GM12878 (cell line): ENCODE measurements around the gene PHF2. TPM values are rescaled to one million over a fixed set of nuclear protein-coding genes. Genes with fewer than 3 reads are reported as not detected.

Experiments
- ATAC-seq: fragments of 200-7000 bp; cut with Tn5 transposase; 3 replicates; pipeline ENCODE4 v1.9.1; 2020; ENCODE audit warnings: mild to moderate bottlenecking, moderate library complexity
- BruUV-seq: library from RNA; stranded (reverse); fragments of 400-500 nt; replicated peaks from 2 replicates; lab custom pipeline; 2021; lab: Mats Ljungman, UMichigan
- CTCF ChIA-PET: fragments of 300-600 bp; sonication (Branson Sonifier 250); formaldehyde crosslinking; extraction: SDS; loops from one replicate; lab custom pipeline; 2021; ENCODE audit warnings: inconsistent platforms; lab: Yijun Ruan, JAX
- POLR2A ChIA-PET: fragments of 350-600 bp; formaldehyde crosslinking; extraction: SDS; loops from one replicate; lab custom pipeline; 2021; ENCODE audit warnings: inconsistent platforms; lab: Charles Lee
- RAD21 ChIA-PET: fragments of 300-600 bp; sonication (Branson Sonifier 250); formaldehyde crosslinking; loops from one replicate; lab custom pipeline; 2023; ENCODE audit warnings: antibody characterized with exemption; ENCODE audit not compliant: unreplicated experiment; lab: Charles Lee
- SMC1A ChIA-PET: fragments of 300-600 bp; sonication (Branson Sonifier 250); formaldehyde crosslinking; loops from one replicate; lab custom pipeline; 2023; ENCODE audit not compliant: unreplicated experiment, uncharacterized antibody; lab: Charles Lee
- DNase-seq: peaks from one replicate; pipeline ENCODE4 v3.0.0-alpha.2; 2011; ENCODE audit warnings: low read depth, low spot score
- FAIRE-seq: peaks from 3 replicates; lab custom pipeline; 2011; peaks lifted over from hg19 to GRCh38; lab: Jason Lieb, UNC
- H2AFZ ChIP-seq: 2 replicates; pipeline ENCODE4 v1.6.0; 2011; ENCODE audit warnings: low read depth, low read length, control low read depth; ENCODE audit not compliant: control insufficient read depth
- H3K27ac ChIP-seq: 2 replicates; pipeline ENCODE4 v1.5.1; 2011; ENCODE audit warnings: control low read depth; ENCODE audit not compliant: control insufficient read depth, insufficient read depth
- H3K27me3 ChIP-seq, 2 experiments: replicated peaks in 1 of 2; 2 replicates each; pipeline versions ENCODE4 v1.6.0 to v1.6.1; 2011; ENCODE audit warnings: low read length in 1 of 2; ENCODE audit not compliant: control insufficient read depth in 2 of 2, insufficient read depth in 2 of 2
- H3K36me3 ChIP-seq, 2 experiments: 2 replicates each; pipeline ENCODE4 v1.5.1; 2011; ENCODE audit warnings: low read length in 1 of 2; ENCODE audit not compliant: control insufficient read depth in 2 of 2, insufficient read depth in 2 of 2
- H3K4me1 ChIP-seq: 2 replicates; pipeline ENCODE4 v1.6.1; 2011; ENCODE audit warnings: mild to moderate bottlenecking, low read length, moderate library complexity, mixed read lengths; ENCODE audit not compliant: control insufficient read depth, insufficient read depth
- H3K4me2 ChIP-seq: 2 replicates; pipeline ENCODE4 v1.6.0; 2011; ENCODE audit warnings: control low read depth; ENCODE audit not compliant: control insufficient read depth, insufficient read depth
- H3K4me3 ChIP-seq: fragments of 200-600 bp; sonication (generic); 2 replicates; pipeline ENCODE4 v1.5.1; 2016
- H3K79me2 ChIP-seq: 2 replicates; pipeline ENCODE4 v1.6.0; 2011; ENCODE audit warnings: low read length; ENCODE audit not compliant: control insufficient read depth, insufficient read depth
- H3K9ac ChIP-seq: 2 replicates; pipeline ENCODE4 v1.8.0; 2011; ENCODE audit warnings: low read length, control low read depth, mixed read lengths; ENCODE audit not compliant: control insufficient read depth, insufficient read depth
- H3K9me3 ChIP-seq: replicated peaks from 3 replicates; pipeline ENCODE4 v1.5.1; 2011; ENCODE audit warnings: mild to moderate bottlenecking, low read length; ENCODE audit not compliant: control insufficient read depth, insufficient read depth
- H4K20me1 ChIP-seq: 2 replicates; pipeline ENCODE4 v1.6.0; 2011; ENCODE audit not compliant: control insufficient read depth, insufficient read depth
- ASH2L ChIP-seq: fragments of 300-600, 200-600 bp; sonication (generic); IDR thresholded peaks from 2 replicates; pipeline ENCODE4 v1.6.1; 2017; ENCODE audit warnings: low read depth, mild to moderate bottlenecking, borderline replicate concordance
- BCL3 ChIP-seq: IDR thresholded peaks from 2 replicates; pipeline ENCODE4 v1.6.1; 2011; ENCODE audit warnings: borderline replicate concordance, low read depth, mild to moderate bottlenecking, moderate library complexity, low read length; ENCODE audit not compliant: insufficient read depth, poor library complexity, severe bottlenecking
- ESRRA ChIP-seq: IDR thresholded peaks from 2 replicates; pipeline ENCODE4 v1.6.1; 2012; ENCODE audit warnings: mild to moderate bottlenecking, low read length, improper control_type of control experiment
- EZH2 ChIP-seq: IDR thresholded peaks from 2 replicates; pipeline ENCODE4 v1.6.1; 2012; ENCODE audit warnings: low read depth, mild to moderate bottlenecking, control low read depth, inconsistent platforms, low read length, borderline replicate concordance; ENCODE audit not compliant: control insufficient read depth
- FOXK2 ChIP-seq: fragments of 450-650 bp; IDR thresholded peaks from 2 replicates; pipeline ENCODE4 v1.6.1; 2017; ENCODE audit warnings: mild to moderate bottlenecking, moderate library complexity
- GABPA ChIP-seq: IDR thresholded peaks from 2 replicates; pipeline ENCODE4 v1.6.1; 2014; ENCODE audit warnings: antibody characterized with exemption, low read depth, mild to moderate bottlenecking, inconsistent platforms
- GATAD2B ChIP-seq: fragments of 450-650 bp; conservative IDR thresholded peaks from 2 replicates; pipeline ENCODE4 v1.6.1; 2017; ENCODE audit warnings: low read depth, mild to moderate bottlenecking, moderate library complexity
- HCFC1 ChIP-seq: fragments of 150-350 bp; IDR thresholded peaks from 2 replicates; pipeline ENCODE4 v1.6.1; 2014; ENCODE audit warnings: low read length
- JUND ChIP-seq: IDR thresholded peaks from 2 replicates; pipeline ENCODE4 v1.6.1; 2012; ENCODE audit warnings: low read depth, mild to moderate bottlenecking, low read length, improper control_type of control experiment, moderate library complexity
- MAX ChIP-seq: IDR thresholded peaks from 2 replicates; pipeline ENCODE4 v1.6.1; 2012; ENCODE audit warnings: low read depth, low read length, improper control_type of control experiment
- NRF1 ChIP-seq: conservative IDR thresholded peaks from 2 replicates; pipeline ENCODE4 v1.6.1; 2011; ENCODE audit warnings: mild to moderate bottlenecking, low read depth, low read length, improper control_type of control experiment
- PAX5 ChIP-seq: IDR thresholded peaks from 2 replicates; pipeline ENCODE4 v1.6.1; 2011; ENCODE audit warnings: low read depth, low read length, borderline replicate concordance
- RELA ChIP-seq: fragments of 450-650 bp; IDR thresholded peaks from 2 replicates; pipeline ENCODE4 v1.8.0; 2014; ENCODE audit warnings: borderline replicate concordance; ENCODE audit not compliant: partially characterized antibody
- TCF7 ChIP-seq: IDR thresholded peaks from 2 replicates; pipeline ENCODE4 v1.6.1; 2014; ENCODE audit warnings: antibody characterized with exemption, borderline replicate concordance
- ZNF384 ChIP-seq: IDR thresholded peaks from 2 replicates; pipeline ENCODE4 v1.6.1; 2012; ENCODE audit warnings: low read depth, mild to moderate bottlenecking, low read length, improper control_type of control experiment, borderline replicate concordance
- WGBS: methylation state at CpG from one replicate; pipeline ENCODE4 v1.1.6; 2016; ENCODE audit warnings: low lambda C conversion rate; ENCODE audit not compliant: insufficient replicate concordance, insufficient coverage; ENCODE audit errors: missing lambda C conversion rate; 5-methylcytosine and 5-hydroxymethylcytosine counted together
- in situ Hi-C: fragments of 300-500 bp; cut with MboI; formaldehyde crosslinking; loops from 9 replicates; pipeline ENCODE4 v1.14.3; 2018; ENCODE audit warnings: mixed read lengths
- intact Hi-C: fragments of 100-400 bp; cut with micrococcal nuclease; formaldehyde crosslinking; loops from one replicate; pipeline ENCODE4 v1.14.2; 2022; ENCODE audit not compliant: unreplicated experiment
- polyA plus RNA-seq, 11 experiments: library from polyadenylated mRNA; depleted of rRNA in 4 of 11; unstranded in 6 of 11; stranded (reverse) in 5 of 11; fragments of >200 nt; fragmentation: Nextera tagmentation in 4 of 11; fragmentation: Illumina TruSeq in 1 of 11; extraction: Ambion mirVana in 4 of 11; extraction: Trizol in 1 of 11; gene quantifications; 1 replicate in 1 of 11; 2 replicates in 10 of 11; pipeline versions ENCODE4 v1.2.1 to v1.2.3, GENCODE V29; 2011 to 2016; ENCODE audit warnings: inconsistent platforms in 2 of 11, missing spikeins in 2 of 11, low read depth in 1 of 11
- total RNA-seq, 4 experiments: library from RNA; depleted of rRNA in 3 of 4; stranded (reverse); fragments of >200 nt in 3 of 4; fragmentation: Illumina TruSeq in 1 of 4; extraction: Trizol in 1 of 4; gene quantifications; 2 replicates each; pipeline versions ENCODE4 v1.2.1 to v1.2.3, GENCODE V29; 2013 to 2021

PHF2 gene
- total and polyA plus RNA-seq, 10 of the 15 experiments (the other 5 are each of a cell fraction or from before 2014, with no cell fraction given): 0.34 to 13.3 (median 5.5) TPM

- H3K4me1 ChIP-seq: no peaks in the 10 kb centered on the region
- no peak for ATAC-seq
These were observed 9.3 kb downstream of the PHF2 start for GRCh38 chr9:93585695-93586094.

More at GRCh38 chr9:93585695-93586094, 9.3 kb downstream of the PHF2 start:
- RAD21 ChIA-PET: no interaction called here
- no peaks in the 10 kb centered on the region for H3K27me3 ChIP-seq
- no peak for TF ChIP-seq JUND
- no peak for TF ChIP-seq ZNF384
- no peak for TF ChIP-seq RELA
- TF ChIP-seq FOXK2: no peak
- no peak for TF ChIP-seq MAX
- TF ChIP-seq NRF1: no peak
- no peak for TF ChIP-seq EZH2
- no peak for TF ChIP-seq ESRRA
- TF ChIP-seq PAX5: no peak
- no peak for TF ChIP-seq GABPA
- TF ChIP-seq HCFC1: no peak
- TF ChIP-seq TCF7: no peak
- TF ChIP-seq BCL3: no peak
- TF ChIP-seq GATAD2B: no peak
- TF ChIP-seq ASH2L: no peak
- no peak overlapping the region for H3K9ac ChIP-seq
- intact Hi-C loops (no loop called here), in situ Hi-C loops (no loop called here)
- DNase-seq: no peak
- CTCF ChIA-PET: no interaction called here
- BruUV-seq: no TSS peak
- H3K27ac ChIP-seq: no peak overlapping the region
- SMC1A ChIA-PET: no interaction called here
- H3K4me2 ChIP-seq: no peak overlapping the region
- peaks cover 2% of the 10 kb centered on the region; the same call in 2 of the 3 replicates for H3K9me3 ChIP-seq
- POLR2A ChIA-PET: no interaction called here
- 94% methylated on average over 4 of the region's 4 CpGs for WGBS
- no peak for FAIRE-seq
- H3K4me3 ChIP-seq: no peak overlapping the region
- peaks cover under 1% of the 10 kb centered on the region; the same call in 1 of the 2 replicates for H4K20me1 ChIP-seq
- no peak overlapping the region for H2AFZ ChIP-seq
- no peaks in the 10 kb centered on the region; the same call in 1 of the 2 replicates for H3K79me2 ChIP-seq
- H3K36me3 ChIP-seq: no peaks in the 10 kb centered on the region
